Activated CD4-positive, alpha-beta T cell treated with anti-CD3 and anti-CD28 coated beads for 36 hours (primary cell): ENCODE data around the gene PALLD. TPM values are rescaled to one million over a fixed set of nuclear protein-coding genes. Genes with fewer than 3 reads are reported as not detected.

Experiments
- ATAC-seq: fragments of 200-7000 bp; cut with Tn5 transposase; one replicate; pipeline ENCODE4 v1.10.0; 2021; ENCODE audit warnings: mild to moderate bottlenecking, moderate library complexity
- CTCF ChIA-PET: fragments of 350-600 bp; sonication (Branson Sonifier 250); formaldehyde crosslinking; loops from one replicate; lab custom pipeline; 2021; ENCODE audit warnings: antibody characterized with exemption; lab: Charles Lee
- POLR2A ChIA-PET: fragments of 350-600 bp; sonication (Branson Sonifier 250); formaldehyde crosslinking; loops from one replicate; lab custom pipeline; 2021; ENCODE audit warnings: antibody characterized with exemption, inconsistent platforms; lab: Charles Lee
- DNase-seq: peaks from one replicate; pipeline ENCODE4 v3.0.0-alpha.2; 2020
- H3K27ac Mint-ChIP-seq: one replicate; pipeline ENCODE4 v1.8.0; 2021; ENCODE audit warnings: mixed read lengths
- H3K27me3 Mint-ChIP-seq: one replicate; pipeline ENCODE4 v1.8.0; 2021; ENCODE audit warnings: mixed read lengths
- H3K36me3 Mint-ChIP-seq: one replicate; pipeline ENCODE4 v1.8.0; 2021; ENCODE audit warnings: low read depth, mixed read lengths
- H3K4me1 Mint-ChIP-seq: one replicate; pipeline ENCODE4 v1.8.0; 2021; ENCODE audit warnings: mixed read lengths
- H3K4me3 Mint-ChIP-seq: one replicate; pipeline ENCODE4 v1.8.0; 2021; ENCODE audit warnings: mild to moderate bottlenecking, moderate library complexity, mixed read lengths
- H3K9me3 Mint-ChIP-seq: one replicate; pipeline ENCODE4 v1.8.0; 2021; ENCODE audit warnings: low read depth, mixed read lengths
- intact Hi-C, 2 experiments: fragments of 100-400 bp; cut with DNase I in 1 of 2; cut with micrococcal nuclease in 1 of 2; formaldehyde crosslinking; loops; one replicate each; pipeline versions ENCODE4 v1.14.2 to v1.15.1; 2022 to 2024; cut with DNase I, micrococcal nuclease
- total RNA-seq, 2 experiments: library from RNA; stranded (reverse); gene quantifications; one replicate each; pipeline ENCODE4 v1.2.3, GENCODE V29; 2021

Gene PALLD
- total RNA-seq, 2 experiments from 2014 or later, result 9.5 to 11.0 TPM

GRCh38 chr4:168782439-168782838 lies 285.6 kb downstream of the PALLD start:
- Mint-ChIP-seq H3K4me3 (no peak overlapping the region), H3K9me3 (no peaks in the 10 kb centered on the region), H3K36me3 (no peaks in the 10 kb centered on the region), H3K27ac (no peak overlapping the region), H3K27me3 (peaks cover 7% of the 10 kb centered on the region), H3K4me1 (no peaks in the 10 kb centered on the region)
- DNase-seq, result no peak
- ChIA-PET CTCF (no interaction called here), POLR2A (no interaction called here)
- no peak for ATAC-seq
- intact Hi-C loops, result no loop called here

GRCh38 chr4:168784786-168785461 lies 288.1 kb downstream of the PALLD start:
- Mint-ChIP-seq H3K4me1 (no peaks in the 10 kb centered on the region), H3K27me3 (peaks cover 6% of the 10 kb centered on the region), H3K9me3 (no peaks in the 10 kb centered on the region), H3K4me3 (no peak overlapping the region), H3K36me3 (no peaks in the 10 kb centered on the region), H3K27ac (no peak overlapping the region)
- ChIA-PET CTCF (interaction anchor here (0.7 kb wide), 1 partner anchor 16 kb away, joined by 3 read pairs; no protein-coding TSS in a partner anchor), POLR2A (no interaction called here)
- DNase-seq (no peak), ATAC-seq (no peak)
- intact Hi-C loops, result no loop called here

- ATAC-seq, result no peak
- POLR2A ChIA-PET, result no interaction called here
- no peak for DNase-seq
- H3K27me3 Mint-ChIP-seq, result peaks cover 6% of the 10 kb centered on the region
- no peak overlapping the region for H3K4me3 Mint-ChIP-seq
- H3K36me3 Mint-ChIP-seq, result no peaks in the 10 kb centered on the region
- no peaks in the 10 kb centered on the region for H3K9me3 Mint-ChIP-seq
- H3K4me1 Mint-ChIP-seq, result no peaks in the 10 kb centered on the region
- H3K27ac Mint-ChIP-seq, result no peak overlapping the region
- intact Hi-C loops, result no loop called here
- CTCF ChIA-PET, result no interaction called here
These were observed 290.5 kb downstream of the PALLD start for GRCh38 chr4:168787334-168787733.

GRCh38 chr4:168787801-168788595 lies 291.1 kb downstream of the PALLD start:
- Mint-ChIP-seq H3K9me3 (no peaks in the 10 kb centered on the region), H3K4me3 (no peak overlapping the region), H3K27ac (no peak overlapping the region), H3K4me1 (no peaks in the 10 kb centered on the region), H3K36me3 (no peaks in the 10 kb centered on the region), H3K27me3 (peaks cover 6% of the 10 kb centered on the region)
- ChIA-PET POLR2A (no interaction called here), CTCF (no interaction called here)
- intact Hi-C loops, result no loop called here
- DNase-seq, result no peak
- no peak for ATAC-seq

GRCh38 chr4:168790898-168791297 lies 294.0 kb downstream of the PALLD start:
- POLR2A ChIA-PET, result no interaction called here
- peaks cover 2% of the 10 kb centered on the region for H3K27me3 Mint-ChIP-seq
- no peak for DNase-seq
- H3K4me3 Mint-ChIP-seq, result no peak overlapping the region
- no peaks in the 10 kb centered on the region for H3K4me1 Mint-ChIP-seq
- ATAC-seq, result no peak
- no peak overlapping the region for H3K27ac Mint-ChIP-seq
- intact Hi-C loops, result no loop called here
- H3K36me3 Mint-ChIP-seq, result no peaks in the 10 kb centered on the region
- CTCF ChIA-PET, result no interaction called here
- H3K9me3 Mint-ChIP-seq, result no peaks in the 10 kb centered on the region

GRCh38 chr4:168791376-168791775 lies 294.5 kb downstream of the PALLD start:
- POLR2A ChIA-PET, result no interaction called here
- Mint-ChIP-seq H3K4me1 (no peaks in the 10 kb centered on the region), H3K4me3 (no peak overlapping the region), H3K27ac (no peak overlapping the region), H3K36me3 (no peaks in the 10 kb centered on the region), H3K27me3 (peaks cover 2% of the 10 kb centered on the region), H3K9me3 (no peaks in the 10 kb centered on the region)
- CTCF ChIA-PET, result no interaction called here
- DNase-seq (no peak), ATAC-seq (no peak)
- intact Hi-C loops, result no loop called here

GRCh38 chr4:168793542-168793941 lies 296.7 kb downstream of the PALLD start:
- H3K27me3 Mint-ChIP-seq, result no peaks in the 10 kb centered on the region
- ATAC-seq (peak; percentile 26), DNase-seq (no peak)
- H3K9me3 Mint-ChIP-seq, result no peaks in the 10 kb centered on the region
- ChIA-PET POLR2A (no interaction called here), CTCF (no interaction called here)
- no peak overlapping the region for H3K27ac Mint-ChIP-seq
- no peaks in the 10 kb centered on the region for H3K4me1 Mint-ChIP-seq
- H3K4me3 Mint-ChIP-seq, result no peak overlapping the region
- H3K36me3 Mint-ChIP-seq, result no peaks in the 10 kb centered on the region
- intact Hi-C loops, result no loop called here

- ATAC-seq, result no peak
- H3K27ac Mint-ChIP-seq, result no peak overlapping the region
- no peaks in the 10 kb centered on the region for H3K27me3 Mint-ChIP-seq
- no peak overlapping the region for H3K4me3 Mint-ChIP-seq
- H3K4me1 Mint-ChIP-seq, result no peaks in the 10 kb centered on the region
- ChIA-PET CTCF (no interaction called here), POLR2A (no interaction called here)
- intact Hi-C loops, result no loop called here
- H3K9me3 Mint-ChIP-seq, result no peaks in the 10 kb centered on the region
- no peak for DNase-seq
- no peaks in the 10 kb centered on the region for H3K36me3 Mint-ChIP-seq
These were observed 297.3 kb downstream of the PALLD start for GRCh38 chr4:168794092-168794707.

- Mint-ChIP-seq H3K27ac (no peak overlapping the region), H3K27me3 (no peaks in the 10 kb centered on the region), H3K4me1 (no peaks in the 10 kb centered on the region), H3K9me3 (no peaks in the 10 kb centered on the region), H3K36me3 (no peaks in the 10 kb centered on the region), H3K4me3 (no peak overlapping the region)
- ChIA-PET POLR2A (no interaction called here), CTCF (interaction anchor here (0.6 kb wide), 1 partner anchor 29 kb away, joined by 3 read pairs; no protein-coding TSS in a partner anchor)
- no peak for ATAC-seq
- intact Hi-C loops, result no loop called here
- no peak for DNase-seq
These were observed 298.0 kb downstream of the PALLD start for GRCh38 chr4:168794881-168795280.

- Mint-ChIP-seq H3K4me1 (no peaks in the 10 kb centered on the region), H3K27ac (no peak overlapping the region), H3K27me3 (no peaks in the 10 kb centered on the region), H3K4me3 (no peak overlapping the region), H3K9me3 (no peaks in the 10 kb centered on the region), H3K36me3 (no peaks in the 10 kb centered on the region)
- intact Hi-C loops, result no loop called here
- CTCF ChIA-PET, result interaction anchor here (0.6 kb wide), 2 partner anchors 29 kb away, joined by 3 read pairs; no protein-coding TSS in a partner anchor
- ATAC-seq (no peak), DNase-seq (no peak)
- POLR2A ChIA-PET, result no interaction called here
These were observed 298.5 kb downstream of the PALLD start for GRCh38 chr4:168795346-168795745.

GRCh38 chr4:168796362-168797106 lies 299.7 kb downstream of the PALLD start:
- H3K27ac Mint-ChIP-seq, result no peak overlapping the region
- POLR2A ChIA-PET, result no interaction called here
- no peaks in the 10 kb centered on the region for H3K36me3 Mint-ChIP-seq
- intact Hi-C loops, result no loop called here
- ATAC-seq, result no peak
- H3K9me3 Mint-ChIP-seq, result no peaks in the 10 kb centered on the region
- H3K4me1 Mint-ChIP-seq, result no peaks in the 10 kb centered on the region
- DNase-seq, result no peak
- no peak overlapping the region for H3K4me3 Mint-ChIP-seq
- no peaks in the 10 kb centered on the region for H3K27me3 Mint-ChIP-seq
- CTCF ChIA-PET, result no interaction called here
